IMR-90 (cell line): ENCODE results near the gene PTGDR2. TPM values are rescaled to one million over a fixed set of nuclear protein-coding genes. Genes with fewer than 3 reads are reported as not detected.
A peak's percentile ranks its signal among the peaks of the same experiment; 100 is the strongest.

ENCODE experiments used
- ATAC-seq: fragments of 200-7000 bp; cut with Tn5 transposase; 2 replicates; pipeline ENCODE4 v1.9.1; 2020; ENCODE audit warnings: low read depth, mild to moderate bottlenecking, moderate library complexity
- BruUV-seq: library from RNA; stranded (reverse); fragments of 400-500 nt; replicated peaks from 2 replicates; lab custom pipeline; 2021; lab: Mats Ljungman, UMichigan
- CTCF ChIA-PET: fragments of 300-600 bp; formaldehyde crosslinking; extraction: SDS; loops from one replicate; lab custom pipeline; 2021; ENCODE audit warnings: antibody characterized with exemption; lab: Yijun Ruan, JAX
- POLR2A ChIA-PET: fragments of 300-600 bp; sonication (Branson Sonifier 250); formaldehyde crosslinking; loops from one replicate; lab custom pipeline; 2022; ENCODE audit warnings: antibody characterized with exemption; ENCODE audit not compliant: unreplicated experiment; lab: Charles Lee
- DNase-seq: peaks from one replicate; pipeline ENCODE4 v3.0.0; 2013
- H2AFZ ChIP-seq: replicated peaks from 2 replicates; pipeline ENCODE3; 2013; ENCODE audit warnings: low read length, mild to moderate bottlenecking; ENCODE audit not compliant: poor library complexity
- H2AK5ac ChIP-seq: 2 replicates; pipeline ENCODE4 v1.6.1; 2013; ENCODE audit warnings: low read depth, low read length, inconsistent platforms
- H2AK9ac ChIP-seq: replicated peaks from 2 replicates; pipeline ENCODE3; 2013; ENCODE audit warnings: mild to moderate bottlenecking, low read depth, low read length, moderate library complexity; ENCODE audit not compliant: poor library complexity
- H2BK120ac ChIP-seq: 2 replicates; pipeline ENCODE4 v1.6.1; 2013; ENCODE audit warnings: low read depth, low read length, inconsistent platforms
- H2BK15ac ChIP-seq: 3 replicates; pipeline ENCODE4 v1.6.1; 2013; ENCODE audit warnings: low read depth, low read length, inconsistent platforms
- H2BK20ac ChIP-seq: 2 replicates; pipeline ENCODE4 v1.6.1; 2013; ENCODE audit warnings: low read depth, mild to moderate bottlenecking, inconsistent platforms, low read length, moderate library complexity
- H2BK5ac ChIP-seq: 2 replicates; pipeline ENCODE4 v1.6.1; 2013; ENCODE audit warnings: mild to moderate bottlenecking, low read depth, low read length, inconsistent platforms; ENCODE audit not compliant: poor library complexity, severe bottlenecking
- H3K14ac ChIP-seq: replicated peaks from 2 replicates; pipeline ENCODE4 v1.6.1; 2013; ENCODE audit warnings: low read depth, low read length, inconsistent platforms
- H3K18ac ChIP-seq: 2 replicates; pipeline ENCODE4 v1.6.1; 2013; ENCODE audit warnings: low read depth, low read length, control low read depth
- H3K23ac ChIP-seq: 2 replicates; pipeline ENCODE4 v1.6.1; 2013; ENCODE audit warnings: low read depth, low read length, inconsistent platforms
- H3K27ac ChIP-seq: 2 replicates; pipeline ENCODE4 v1.5.1; 2013; ENCODE audit warnings: mild to moderate bottlenecking, control low read depth, low read length; ENCODE audit not compliant: insufficient read depth
- H3K27me3 ChIP-seq: 2 replicates; pipeline ENCODE4 v1.6.1; 2013; ENCODE audit warnings: low read length; ENCODE audit not compliant: control insufficient read depth, insufficient read depth
- H3K36me3 ChIP-seq: 2 replicates; pipeline ENCODE4 v1.6.1; 2013; ENCODE audit warnings: low read length, mixed read lengths; ENCODE audit not compliant: control insufficient read depth, insufficient read depth
- H3K4ac ChIP-seq: 2 replicates; pipeline ENCODE4 v1.6.1; 2013; ENCODE audit warnings: low read depth, low read length, inconsistent platforms
- H3K4me1 ChIP-seq: 2 replicates; pipeline ENCODE4 v1.6.1; 2013; ENCODE audit warnings: low read length, mixed read lengths; ENCODE audit not compliant: control insufficient read depth, insufficient read depth
- H3K4me2 ChIP-seq: 2 replicates; pipeline ENCODE4 v1.6.1; 2013; ENCODE audit warnings: low read depth, mild to moderate bottlenecking, control low read depth, low read length, moderate library complexity
- H3K4me3 ChIP-seq: 2 replicates; pipeline ENCODE4 v1.5.1; 2013; ENCODE audit warnings: low read depth, mild to moderate bottlenecking, control low read depth, low read length, moderate library complexity; ENCODE audit not compliant: insufficient read depth
- H3K56ac ChIP-seq: 2 replicates; pipeline ENCODE4 v1.6.1; 2013; ENCODE audit warnings: low read length, inconsistent platforms; ENCODE audit not compliant: insufficient read depth; ENCODE audit errors: extremely low read depth
- H3K79me1 ChIP-seq, 2 experiments: 2 replicates each; pipeline ENCODE4 v1.6.1; 2013; ENCODE audit warnings: low read length in 2 of 2, inconsistent platforms in 1 of 2, low read depth in 1 of 2
- H3K9ac ChIP-seq: 2 replicates; pipeline ENCODE4 v1.6.1; 2013; ENCODE audit warnings: low read depth, low read length, control low read depth
- H3K9me1 ChIP-seq: 2 replicates; pipeline ENCODE4 v1.6.1; 2013; ENCODE audit warnings: low read length, inconsistent platforms; ENCODE audit not compliant: insufficient read depth
- H3K9me3 ChIP-seq: 2 replicates; pipeline ENCODE4 v1.6.1; 2013; ENCODE audit warnings: low read length; ENCODE audit not compliant: control insufficient read depth, insufficient read depth
- H4K20me1 ChIP-seq: 2 replicates; pipeline ENCODE4 v1.6.1; 2013; ENCODE audit warnings: low read length, inconsistent platforms; ENCODE audit not compliant: insufficient read depth
- H4K5ac ChIP-seq: 2 replicates; pipeline ENCODE4 v1.6.1; 2013; ENCODE audit warnings: mild to moderate bottlenecking, low read depth, low read length, control low read depth
- H4K8ac ChIP-seq, 2 experiments: 2 replicates each; pipeline ENCODE4 v1.6.1; 2013; ENCODE audit warnings: low read depth in 2 of 2, low read length in 2 of 2, control low read depth in 1 of 2, inconsistent platforms in 1 of 2
- H4K91ac ChIP-seq: 2 replicates; pipeline ENCODE4 v1.6.1; 2013; ENCODE audit warnings: low read depth, low read length, inconsistent platforms; ENCODE audit not compliant: insufficient read depth
- CTCF ChIP-seq: conservative IDR thresholded peaks from 2 replicates; pipeline ENCODE4 v1.5.1; 2012; ENCODE audit warnings: mild to moderate bottlenecking, low read depth, low read length, improper control_type of control experiment
- FOS ChIP-seq: fragments of 150-350 bp; IDR thresholded peaks from 2 replicates; pipeline ENCODE4 v1.6.1; 2016; ENCODE audit warnings: low read depth, low read length
- MAZ ChIP-seq: IDR thresholded peaks from 2 replicates; pipeline ENCODE4 v1.6.1; 2012; ENCODE audit warnings: low read depth, mild to moderate bottlenecking, low read length, improper control_type of control experiment, moderate library complexity, borderline replicate concordance
- MXI1 ChIP-seq: IDR thresholded peaks from 2 replicates; pipeline ENCODE4 v1.6.1; 2012; ENCODE audit warnings: low read depth, mild to moderate bottlenecking, low read length, moderate library complexity, borderline replicate concordance
- POLR2A ChIP-seq: IDR thresholded peaks from 2 replicates; pipeline ENCODE4 v1.6.1; 2012; ENCODE audit warnings: mild to moderate bottlenecking, low read depth, low read length
- RAD21 ChIP-seq: IDR thresholded peaks from 2 replicates; pipeline ENCODE4 v1.6.1; 2012; ENCODE audit warnings: low read length, improper control_type of control experiment
- RCOR1 ChIP-seq: IDR thresholded peaks from 2 replicates; pipeline ENCODE4 v1.6.1; 2012; ENCODE audit warnings: mild to moderate bottlenecking, low read length, improper control_type of control experiment; ENCODE audit not compliant: insufficient replicate concordance
- SMC3 ChIP-seq: fragments of 150-350 bp; IDR thresholded peaks from 2 replicates; pipeline ENCODE4 v1.6.1; 2016; ENCODE audit warnings: low read depth, mild to moderate bottlenecking, antibody characterized with exemption, low read length, moderate library complexity
- USF2 ChIP-seq: fragments of 150-350 bp; IDR thresholded peaks from 2 replicates; pipeline ENCODE4 v1.6.1; 2017; ENCODE audit warnings: mild to moderate bottlenecking, antibody characterized with exemption, low read length, low read depth
- WGBS, 2 experiments: methylation state at CpG; one replicate each; pipeline versions ENCODE4 v1.1.5 to v1.1.7; 2013; ENCODE audit warnings: missing lambda C conversion rate in 2 of 2; ENCODE audit not compliant: insufficient read length in 1 of 2; ENCODE audit errors: extremely low coverage in 2 of 2; 5-methylcytosine and 5-hydroxymethylcytosine counted together
- dilution Hi-C: fragments of 300-500 bp; cut with HindIII; formaldehyde crosslinking; loops from one replicate; pipeline ENCODE4 v1.14.3; 2018; ENCODE audit warnings: low sequenced_read_pairs; ENCODE audit not compliant: unreplicated experiment
- in situ Hi-C: fragments of 300-500 bp; cut with MboI; formaldehyde crosslinking; loops from 3 replicates; pipeline ENCODE4 v1.14.3; 2019; ENCODE audit warnings: low sequenced_read_pairs, inconsistent platforms, mixed read lengths
- intact Hi-C: fragments of 100-400 bp; cut with micrococcal nuclease; formaldehyde crosslinking; loops from 2 replicates; pipeline ENCODE4 v1.10.0; 2022
- polyA plus RNA-seq, 3 experiments: library from polyadenylated mRNA; depleted of rRNA; stranded (reverse); fragments of >200 nt; gene quantifications; 2 replicates each; pipeline ENCODE4 v1.2.3, GENCODE V29; 2012; ENCODE audit warnings: low replicate concordance in 1 of 3
- total RNA-seq: library from RNA; depleted of rRNA; stranded (reverse); fragments of >200 nt; gene quantifications from 2 replicates; pipeline ENCODE4 v1.2.3, GENCODE V29; 2012

The PTGDR2 gene
- total and polyA plus RNA-seq, 2 of the 4 experiments (the other 2 are of a cell fraction) = under 0.01 to 0.12 TPM

DNA sequence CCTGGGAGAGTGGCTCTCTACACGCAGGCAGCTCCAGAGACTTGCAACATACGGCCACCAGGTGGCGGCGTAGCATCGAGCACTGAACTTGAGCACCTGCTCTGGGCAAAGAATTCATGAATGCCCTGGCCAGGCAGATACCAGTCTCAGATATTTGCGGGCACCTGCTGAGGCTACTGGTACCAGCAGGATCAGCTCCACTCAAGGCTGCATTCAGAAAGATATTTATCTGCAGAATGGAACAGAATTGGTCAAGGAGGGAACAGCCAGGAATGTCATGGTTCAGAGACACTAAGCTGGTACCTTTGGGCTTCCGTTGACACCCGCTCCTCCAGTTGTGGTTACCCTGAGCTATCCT is 24.6 kb downstream of the PTGDR2 start:
- H3K23ac ChIP-seq = no peak overlapping the region
- H3K4me1 ChIP-seq = no peaks in the 10 kb centered on the region
- intact Hi-C loops = loop anchor here (1.0 to 5.0 kb wide), 7 partner anchors 56 to 356 kb away; no protein-coding TSS in a partner anchor
- CTCF ChIA-PET = interaction anchor here (0.5 to 4.9 kb wide), 16 partner anchors 9 to 1883 kb away, joined by 3 to 86 read pairs (median 5); no protein-coding TSS in a partner anchor
- H2BK5ac ChIP-seq = no peak overlapping the region
- BruUV-seq = no TSS peak
- dilution Hi-C loops = no loop called here
- ATAC-seq (peak; percentile 97), DNase-seq (peak; percentile 68)
- H3K27ac ChIP-seq = no peak overlapping the region
- H3K9me3 ChIP-seq = no peaks in the 10 kb centered on the region
- no peaks in the 10 kb centered on the region for H3K9me1 ChIP-seq
- no peak overlapping the region for H3K4me2 ChIP-seq
- no peak overlapping the region for H3K9ac ChIP-seq
- H2BK15ac ChIP-seq = no peak overlapping the region
- H4K8ac ChIP-seq = no peak overlapping the region
- no peak overlapping the region for H3K14ac ChIP-seq
- H4K91ac ChIP-seq = no peak overlapping the region
- H2BK20ac ChIP-seq = no peak overlapping the region
- H2AK9ac ChIP-seq = peak overlapping the region; percentile 12
- WGBS, 2 experiments = 19% methylated on average over 8 of the region's 8 CpGs; no CpG with 5 or more reads in 1 of the 2 experiments
- POLR2A ChIA-PET = interaction anchor here (1.4 kb wide), 1 partner anchor 56 kb away, joined by 4 read pairs; no protein-coding TSS in a partner anchor
- no peak overlapping the region for H4K5ac ChIP-seq
- no peak overlapping the region for H3K4ac ChIP-seq
- no peak overlapping the region for H3K4me3 ChIP-seq
- H3K79me1 ChIP-seq = no peaks in the 10 kb centered on the region
- H3K18ac ChIP-seq = no peak overlapping the region
- in situ Hi-C loops = no loop called here
- peaks cover 36% of the 10 kb centered on the region for H3K27me3 ChIP-seq
- TF ChIP-seq MXI1 (no peak), POLR2A (0 out of 2 replicates have a peak, but pooled peaks have one; percentile 28), SMC3 (peak; percentile 96), CTCF (peak; percentile 94), FOS (no peak), MAZ (no peak), RCOR1 (peak; percentile 63), RAD21 (peak; percentile 96), USF2 (no peak)
- no peak overlapping the region for H3K56ac ChIP-seq
- no peak overlapping the region for H2BK120ac ChIP-seq
- H2AK5ac ChIP-seq = no peak overlapping the region
- H2AFZ ChIP-seq = peak overlapping the region; percentile 47
- H3K36me3 ChIP-seq = no peaks in the 10 kb centered on the region
- H4K20me1 ChIP-seq = no peaks in the 10 kb centered on the region
